ENCODE measurements around the gene PLEKHA5.

The PLEKHA5 gene

GRCh38 chr12:19128485-19128884, 1.0 kb upstream of the PLEKHA5 start:
- DNase-seq (ENCODE audit: low spot score): no peak

GRCh38 chr12:19129122-19129485, 429 bp upstream of the PLEKHA5 start:
- no peak for DNase-seq (ENCODE audit: low spot score)

GRCh38 chr12:19130224-19131024, 891 bp downstream of the PLEKHA5 start:
- no peak for DNase-seq (ENCODE audit: low spot score)

- no peak for DNase-seq (ENCODE audit: low spot score)
These were observed 1.5 kb downstream of the PLEKHA5 start for GRCh38 chr12:19131025-19131444.

- DNase-seq (ENCODE audit: low spot score): no peak
These were observed 9.0 kb downstream of the PLEKHA5 start for GRCh38 chr12:19138551-19138950.

- DNase-seq (ENCODE audit: low spot score): no peak
These were observed 9.4 kb downstream of the PLEKHA5 start for GRCh38 chr12:19138956-19139355.

GRCh38 chr12:19139615-19140194, 10.2 kb downstream of the PLEKHA5 start:
- no peak for DNase-seq (ENCODE audit: low spot score)

- DNase-seq (ENCODE audit: low spot score): no peak
These were observed 11.1 kb downstream of the PLEKHA5 start for GRCh38 chr12:19140381-19141236.

GRCh38 chr12:19142499-19142898, 13.0 kb downstream of the PLEKHA5 start:
- DNase-seq (ENCODE audit: low spot score): no peak

- no peak for DNase-seq (ENCODE audit: low spot score)
These were observed 14.8 kb downstream of the PLEKHA5 start for GRCh38 chr12:19144287-19144686.

GRCh38 chr12:19144985-19145384, 15.5 kb downstream of the PLEKHA5 start:
- no peak for DNase-seq (ENCODE audit: low spot score)

- no peak for DNase-seq (ENCODE audit: low spot score)
These were observed 19.3 kb downstream of the PLEKHA5 start for GRCh38 chr12:19148860-19149259.

GRCh38 chr12:19150273-19150900, 20.9 kb downstream of the PLEKHA5 start:
- DNase-seq (ENCODE audit: low spot score): no peak

- no peak for DNase-seq (ENCODE audit: low spot score)
These were observed 21.8 kb downstream of the PLEKHA5 start for GRCh38 chr12:19151298-19151697.

GRCh38 chr12:19153396-19153795, 23.9 kb downstream of the PLEKHA5 start:
- no peak for DNase-seq (ENCODE audit: low spot score)

- DNase-seq (ENCODE audit: low spot score): no peak
These were observed 25.2 kb downstream of the PLEKHA5 start for GRCh38 chr12:19154686-19155085.

- no peak for DNase-seq (ENCODE audit: low spot score)
These were observed 26.6 kb downstream of the PLEKHA5 start for GRCh38 chr12:19155981-19156734.

GRCh38 chr12:19158923-19159322, 29.4 kb downstream of the PLEKHA5 start:
- no peak for DNase-seq (ENCODE audit: low spot score)

- no peak for DNase-seq (ENCODE audit: low spot score)
These were observed 31.7 kb downstream of the PLEKHA5 start for GRCh38 chr12:19161216-19161615.

GRCh38 chr12:19165451-19165850, 35.9 kb downstream of the PLEKHA5 start:
- no peak for DNase-seq (ENCODE audit: low spot score)

GRCh38 chr12:19166387-19166786, 36.9 kb downstream of the PLEKHA5 start:
- DNase-seq (ENCODE audit: low spot score): no peak

GRCh38 chr12:19166956-19167355, 37.4 kb downstream of the PLEKHA5 start:
- no peak for DNase-seq (ENCODE audit: low spot score)
